Measurements from ENCODE around the gene PIF1.

DNA sequence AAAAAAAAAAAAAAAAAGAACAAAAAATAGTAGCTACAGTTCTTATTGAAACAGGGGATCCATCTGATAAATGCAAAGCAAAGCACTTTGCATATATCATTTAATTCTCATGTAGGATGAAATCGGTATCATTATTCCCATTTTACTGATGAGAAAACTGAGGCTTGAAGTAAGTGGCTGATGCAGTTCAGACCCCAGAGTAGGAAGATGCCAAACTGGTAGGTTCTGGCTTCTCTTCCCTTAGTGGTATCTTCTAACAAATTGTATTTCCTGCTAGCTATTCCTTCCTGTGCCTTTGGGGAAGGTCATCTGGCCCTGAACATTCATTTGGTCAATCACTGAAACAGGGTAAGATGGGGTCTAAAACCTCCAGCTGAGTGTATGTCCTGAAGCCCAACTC, 21.9 kb downstream of the PIF1 start:
- TF ChIP-seq, protein P1, sequence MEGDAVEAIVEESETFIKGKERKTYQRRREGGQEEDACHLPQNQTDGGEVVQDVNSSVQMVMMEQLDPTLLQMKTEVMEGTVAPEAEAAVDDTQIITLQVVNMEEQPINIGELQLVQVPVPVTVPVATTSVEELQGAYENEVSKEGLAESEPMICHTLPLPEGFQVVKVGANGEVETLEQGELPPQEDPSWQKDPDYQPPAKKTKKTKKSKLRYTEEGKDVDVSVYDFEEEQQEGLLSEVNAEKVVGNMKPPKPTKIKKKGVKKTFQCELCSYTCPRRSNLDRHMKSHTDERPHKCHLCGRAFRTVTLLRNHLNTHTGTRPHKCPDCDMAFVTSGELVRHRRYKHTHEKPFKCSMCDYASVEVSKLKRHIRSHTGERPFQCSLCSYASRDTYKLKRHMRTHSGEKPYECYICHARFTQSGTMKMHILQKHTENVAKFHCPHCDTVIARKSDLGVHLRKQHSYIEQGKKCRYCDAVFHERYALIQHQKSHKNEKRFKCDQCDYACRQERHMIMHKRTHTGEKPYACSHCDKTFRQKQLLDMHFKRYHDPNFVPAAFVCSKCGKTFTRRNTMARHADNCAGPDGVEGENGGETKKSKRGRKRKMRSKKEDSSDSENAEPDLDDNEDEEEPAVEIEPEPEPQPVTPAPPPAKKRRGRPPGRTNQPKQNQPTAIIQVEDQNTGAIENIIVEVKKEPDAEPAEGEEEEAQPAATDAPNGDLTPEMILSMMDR (IDR thresholded peaks at IDR 0.05; ENCODE audit: low read depth, low read length, missing input control) = no peak
- TF ChIP-seq EGR1 (IDR thresholded peaks at IDR 0.05; ENCODE audit: low read depth in 2 of 2) (no peak), RAD21 (IDR thresholded peaks at IDR 0.05) (no peak)
- TF ChIP-seq, protein P2, sequence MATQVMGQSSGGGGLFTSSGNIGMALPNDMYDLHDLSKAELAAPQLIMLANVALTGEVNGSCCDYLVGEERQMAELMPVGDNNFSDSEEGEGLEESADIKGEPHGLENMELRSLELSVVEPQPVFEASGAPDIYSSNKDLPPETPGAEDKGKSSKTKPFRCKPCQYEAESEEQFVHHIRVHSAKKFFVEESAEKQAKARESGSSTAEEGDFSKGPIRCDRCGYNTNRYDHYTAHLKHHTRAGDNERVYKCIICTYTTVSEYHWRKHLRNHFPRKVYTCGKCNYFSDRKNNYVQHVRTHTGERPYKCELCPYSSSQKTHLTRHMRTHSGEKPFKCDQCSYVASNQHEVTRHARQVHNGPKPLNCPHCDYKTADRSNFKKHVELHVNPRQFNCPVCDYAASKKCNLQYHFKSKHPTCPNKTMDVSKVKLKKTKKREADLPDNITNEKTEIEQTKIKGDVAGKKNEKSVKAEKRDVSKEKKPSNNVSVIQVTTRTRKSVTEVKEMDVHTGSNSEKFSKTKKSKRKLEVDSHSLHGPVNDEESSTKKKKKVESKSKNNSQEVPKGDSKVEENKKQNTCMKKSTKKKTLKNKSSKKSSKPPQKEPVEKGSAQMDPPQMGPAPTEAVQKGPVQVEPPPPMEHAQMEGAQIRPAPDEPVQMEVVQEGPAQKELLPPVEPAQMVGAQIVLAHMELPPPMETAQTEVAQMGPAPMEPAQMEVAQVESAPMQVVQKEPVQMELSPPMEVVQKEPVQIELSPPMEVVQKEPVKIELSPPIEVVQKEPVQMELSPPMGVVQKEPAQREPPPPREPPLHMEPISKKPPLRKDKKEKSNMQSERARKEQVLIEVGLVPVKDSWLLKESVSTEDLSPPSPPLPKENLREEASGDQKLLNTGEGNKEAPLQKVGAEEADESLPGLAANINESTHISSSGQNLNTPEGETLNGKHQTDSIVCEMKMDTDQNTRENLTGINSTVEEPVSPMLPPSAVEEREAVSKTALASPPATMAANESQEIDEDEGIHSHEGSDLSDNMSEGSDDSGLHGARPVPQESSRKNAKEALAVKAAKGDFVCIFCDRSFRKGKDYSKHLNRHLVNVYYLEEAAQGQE (IDR thresholded peaks at IDR 0.05) = no peak

All from liver (tissue), 3 donors.